Measurements from ENCODE around the gene TMEM198. TPM values are rescaled to one million over a fixed set of nuclear protein-coding genes. Genes with fewer than 3 reads are reported as not detected.

The TMEM198 gene, protein sequence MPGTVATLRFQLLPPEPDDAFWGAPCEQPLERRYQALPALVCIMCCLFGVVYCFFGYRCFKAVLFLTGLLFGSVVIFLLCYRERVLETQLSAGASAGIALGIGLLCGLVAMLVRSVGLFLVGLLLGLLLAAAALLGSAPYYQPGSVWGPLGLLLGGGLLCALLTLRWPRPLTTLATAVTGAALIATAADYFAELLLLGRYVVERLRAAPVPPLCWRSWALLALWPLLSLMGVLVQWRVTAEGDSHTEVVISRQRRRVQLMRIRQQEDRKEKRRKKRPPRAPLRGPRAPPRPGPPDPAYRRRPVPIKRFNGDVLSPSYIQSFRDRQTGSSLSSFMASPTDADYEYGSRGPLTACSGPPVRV
- total RNA-seq = 1 to 10 TPM; 1.9 to 6.2 (median 2.9) TPM

DNA sequence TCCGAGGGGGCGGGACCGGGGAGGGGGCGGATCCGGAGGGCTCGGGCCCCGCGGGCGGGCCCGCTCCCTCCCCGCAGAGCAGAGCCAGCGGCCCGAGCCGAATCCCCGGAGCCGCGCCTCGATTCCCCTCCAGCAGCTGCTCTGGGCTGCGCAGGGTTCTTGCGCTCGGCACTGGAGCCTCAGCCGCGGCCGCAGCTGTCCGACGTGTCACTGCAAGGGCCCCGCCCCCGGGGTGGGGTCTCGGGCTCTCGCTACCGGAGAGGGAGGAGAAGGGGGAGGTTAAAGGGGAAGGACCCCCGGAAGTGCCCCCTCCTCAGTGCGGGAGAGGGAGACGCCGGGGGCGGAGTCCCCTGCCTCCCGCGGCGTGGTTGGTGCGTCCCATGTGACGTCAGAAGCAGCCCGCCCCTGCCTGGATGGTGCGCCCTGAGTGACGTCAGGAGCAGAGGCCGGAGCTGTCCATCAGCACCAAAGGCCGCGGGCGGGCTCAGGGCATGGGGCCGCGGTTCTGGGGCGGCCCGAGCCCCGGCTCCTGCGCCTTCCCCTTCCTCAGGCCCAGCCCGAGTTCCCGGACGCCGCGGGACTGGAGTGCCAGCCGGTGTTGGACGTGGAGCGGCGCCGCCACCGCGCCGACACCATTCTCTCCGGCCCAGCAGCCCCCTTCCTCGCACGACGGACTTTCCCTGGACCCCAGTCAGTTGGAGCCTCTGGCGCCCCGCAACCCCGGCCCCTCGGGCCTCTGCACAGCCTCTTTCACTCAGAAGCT lies at the start of gene TMEM198, which contains the start of gene CHPF:
Gene TMEM198 (plus strand): TSS at position 433 of the 763 bp plus-strand sequence. CDS start 700 bp downstream, outside the sequence.
Gene CHPF (minus strand): TSS at position 214 of the 763 bp plus-strand sequence. CDS start 271 bp downstream, outside the sequence.
- TF ChIP-seq, protein P1, sequence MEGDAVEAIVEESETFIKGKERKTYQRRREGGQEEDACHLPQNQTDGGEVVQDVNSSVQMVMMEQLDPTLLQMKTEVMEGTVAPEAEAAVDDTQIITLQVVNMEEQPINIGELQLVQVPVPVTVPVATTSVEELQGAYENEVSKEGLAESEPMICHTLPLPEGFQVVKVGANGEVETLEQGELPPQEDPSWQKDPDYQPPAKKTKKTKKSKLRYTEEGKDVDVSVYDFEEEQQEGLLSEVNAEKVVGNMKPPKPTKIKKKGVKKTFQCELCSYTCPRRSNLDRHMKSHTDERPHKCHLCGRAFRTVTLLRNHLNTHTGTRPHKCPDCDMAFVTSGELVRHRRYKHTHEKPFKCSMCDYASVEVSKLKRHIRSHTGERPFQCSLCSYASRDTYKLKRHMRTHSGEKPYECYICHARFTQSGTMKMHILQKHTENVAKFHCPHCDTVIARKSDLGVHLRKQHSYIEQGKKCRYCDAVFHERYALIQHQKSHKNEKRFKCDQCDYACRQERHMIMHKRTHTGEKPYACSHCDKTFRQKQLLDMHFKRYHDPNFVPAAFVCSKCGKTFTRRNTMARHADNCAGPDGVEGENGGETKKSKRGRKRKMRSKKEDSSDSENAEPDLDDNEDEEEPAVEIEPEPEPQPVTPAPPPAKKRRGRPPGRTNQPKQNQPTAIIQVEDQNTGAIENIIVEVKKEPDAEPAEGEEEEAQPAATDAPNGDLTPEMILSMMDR (IDR thresholded peaks at IDR 0.05) = no peak
- peak; percentile 92 for ATAC-seq (ENCODE audit: low FRiP score)
- peak; percentile 91 for DNase-seq (ENCODE audit: low spot score)

DNA sequence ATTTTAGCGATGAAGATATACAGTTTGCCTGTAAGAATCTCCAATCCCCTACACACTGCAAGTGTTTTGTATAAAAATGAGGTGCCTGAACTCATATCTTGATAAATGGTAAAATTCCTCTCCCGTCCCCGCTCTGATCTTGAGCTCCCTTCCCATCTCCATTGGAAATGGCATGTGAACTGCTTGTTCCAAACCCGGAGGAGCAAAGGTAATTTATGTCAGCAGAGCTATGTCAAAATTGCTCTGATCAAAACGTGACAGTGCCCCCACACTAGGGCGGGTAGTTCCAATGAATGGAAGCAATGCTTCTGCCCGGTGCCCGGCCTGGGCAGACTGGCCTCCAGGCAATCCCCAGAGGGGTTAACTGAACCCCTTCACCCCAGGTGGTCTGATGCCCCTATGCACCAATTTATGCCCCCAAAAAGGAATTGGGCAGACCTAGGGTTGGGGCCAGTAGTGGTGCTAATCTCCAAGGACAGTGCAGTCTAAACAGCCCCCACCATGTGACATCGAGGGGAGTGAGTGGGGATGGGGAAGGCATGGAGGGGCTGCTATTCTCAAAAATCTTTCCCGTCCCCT lies 48.8 kb upstream of the TMEM198 start:
- DNase-seq (ENCODE audit: low spot score) (no peak), ATAC-seq (ENCODE audit: low FRiP score) (no peak)
- TF ChIP-seq, protein P1 (IDR thresholded peaks at IDR 0.05) = peak in 1 of 3 donors; percentile 4

DNA sequence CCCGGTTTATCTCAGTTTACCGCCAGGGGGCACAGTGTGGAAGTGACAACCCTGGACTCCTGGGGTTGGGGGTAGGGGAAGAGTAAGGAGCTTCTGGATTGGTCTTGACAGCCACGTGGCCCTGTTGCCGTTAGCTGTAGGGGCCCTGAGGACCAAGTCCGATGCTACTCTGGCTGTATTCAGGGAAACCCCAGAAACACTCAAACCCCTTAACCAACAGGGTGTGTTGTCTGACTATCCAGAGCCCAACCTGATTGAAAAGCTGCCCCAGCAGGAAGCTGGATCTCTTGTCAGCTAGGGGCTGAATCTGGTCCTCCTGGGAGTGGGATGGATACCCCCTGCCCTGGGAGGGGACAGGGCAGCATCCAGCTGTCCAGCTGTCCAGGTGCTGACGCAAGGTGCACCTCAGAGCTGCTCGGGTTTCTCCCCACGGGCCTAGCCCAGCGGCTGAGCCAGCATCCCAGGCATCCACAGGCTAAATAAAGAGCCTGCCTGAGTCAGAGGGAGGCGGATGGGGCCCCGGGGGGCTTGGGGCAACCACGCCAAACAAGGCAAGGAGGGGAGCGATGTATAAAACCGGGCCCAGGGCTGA lies 48.2 kb upstream of the TMEM198 start:
- ATAC-seq (ENCODE audit: low FRiP score) = no peak
- TF ChIP-seq, protein P1 (IDR thresholded peaks at IDR 0.05) = no peak
- DNase-seq (ENCODE audit: low spot score) = peak; percentile 38

DNA sequence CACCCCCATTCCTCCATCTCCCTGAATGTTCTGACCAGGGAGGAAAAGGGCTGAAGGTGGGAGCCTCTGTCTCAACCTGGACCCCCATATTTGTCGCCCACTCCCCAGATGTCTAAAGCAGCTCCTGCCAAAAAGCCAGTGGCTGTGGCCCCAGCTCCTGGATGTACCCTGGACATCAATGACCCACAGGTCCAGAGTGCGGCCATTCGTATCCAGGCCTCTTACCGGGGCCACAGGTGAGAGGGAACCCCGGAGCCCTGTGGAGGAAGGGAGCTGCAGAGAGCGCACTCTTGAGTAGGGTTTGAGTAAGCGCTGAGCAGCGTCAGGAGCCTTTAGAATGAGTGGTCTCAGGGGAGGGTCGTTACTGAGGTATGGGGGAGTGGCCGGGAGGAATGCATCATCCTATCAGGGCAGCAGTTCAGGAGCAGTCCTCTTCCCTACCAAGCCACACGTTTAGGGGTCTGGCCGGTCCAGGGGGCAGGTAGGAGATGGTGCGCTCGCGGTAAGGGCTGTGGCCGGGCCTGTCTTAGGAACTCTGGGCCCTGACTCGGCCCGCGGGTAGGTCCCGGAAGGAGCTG lies 47.5 kb upstream of the TMEM198 start:
- no peak for DNase-seq (ENCODE audit: low spot score)
- ATAC-seq (ENCODE audit: low FRiP score) = no peak

DNA sequence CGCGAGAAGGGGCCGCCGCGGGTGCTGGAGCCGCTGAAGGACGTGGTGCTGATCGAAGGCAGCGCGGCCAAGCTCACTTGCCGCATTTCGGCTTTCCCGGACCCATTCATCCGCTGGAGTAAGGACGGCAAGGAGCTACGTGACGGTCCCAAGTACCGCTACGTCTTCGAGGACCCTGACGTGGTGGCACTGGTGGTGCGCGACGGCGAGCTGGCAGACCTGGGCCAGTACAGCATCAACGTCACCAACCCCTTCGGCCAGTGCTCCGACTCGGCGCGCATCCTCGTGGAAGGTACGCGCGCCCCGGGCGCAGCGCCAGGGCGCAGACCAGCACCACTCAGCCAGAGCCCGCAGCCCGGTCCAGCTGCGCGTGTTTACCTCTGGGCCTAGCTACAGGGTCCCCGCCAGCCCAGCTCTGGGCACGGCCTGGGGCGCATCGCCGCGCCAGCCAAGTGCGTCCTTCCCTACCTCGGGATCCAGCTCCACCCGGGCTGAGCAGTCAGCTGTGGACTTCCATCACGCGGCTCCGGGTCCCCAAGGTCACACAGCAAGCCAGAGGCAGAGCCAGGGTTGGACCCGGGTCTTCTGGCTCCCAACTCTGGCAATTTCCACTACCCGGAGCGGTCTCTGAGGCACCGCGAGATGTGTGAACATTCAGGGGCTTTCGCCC lies 46.9 kb upstream of the TMEM198 start:
- ATAC-seq (ENCODE audit: low FRiP score) = no peak
- TF ChIP-seq, protein P1 (IDR thresholded peaks at IDR 0.05) = no peak
- DNase-seq (ENCODE audit: low spot score) = no peak

More for the DNA sequence above, 47.5 kb upstream of the TMEM198 start:
- TF ChIP-seq, protein P1 (IDR thresholded peaks at IDR 0.05) = no peak
